Measurements from ENCODE around the gene ADGRA3. TPM values are rescaled to one million over a fixed set of nuclear protein-coding genes. Genes with fewer than 3 reads are reported as not detected.

Gene ADGRA3
- total RNA-seq, 6 experiments from 2014 or later: 25.0 to 146 (median 60.2) TPM

GRCh38 chr4:22490718-22491315, 25.0 kb downstream of the ADGRA3 start:
- no peak overlapping the region for H3K4me3 ChIP-seq
- H3K36me3 ChIP-seq: no peaks in the 10 kb centered on the region
- H3K27ac ChIP-seq: no peak overlapping the region
- ATAC-seq (peak; percentile 18 to 70 (median 58)), DNase-seq (no peak)
- H3K9me3 ChIP-seq: no peaks in the 10 kb centered on the region
- 42% methylated on average over 5 of the region's 5 CpGs for WGBS (ENCODE audit: insufficient coverage, low coverage, low lambda C conversion rate, missing lambda C conversion rate)
- TF ChIP-seq POLR2A (IDR thresholded peaks at IDR 0.05) (no peak), CTCF (IDR thresholded peaks at IDR 0.05) (no peak)
- no peaks in the 10 kb centered on the region for H3K27me3 ChIP-seq
- intact Hi-C loops (cut with DNase I): no loop called here
- H3K4me1 ChIP-seq: no peaks in the 10 kb centered on the region

- no peak for ATAC-seq
- Histone ChIP-seq H3K4me3 (no peak overlapping the region), H3K4me1 (peaks cover 0 to 11% (median 2%) of the 10 kb centered on the region in 4 donors), H3K27ac (no peak overlapping the region), H3K27me3 (no peaks in the 10 kb centered on the region), H3K36me3 (no peaks in the 10 kb centered on the region), H3K9me3 (no peaks in the 10 kb centered on the region)
- WGBS (ENCODE audit: insufficient coverage, low coverage, low lambda C conversion rate, missing lambda C conversion rate): 22% methylated on average over 1 of the region's 1 CpG
- no peak for DNase-seq
- intact Hi-C loops (cut with DNase I): no loop called here
- TF ChIP-seq CTCF (IDR thresholded peaks at IDR 0.05) (no peak), POLR2A (IDR thresholded peaks at IDR 0.05) (no peak)
Observed at GRCh38 chr4:22488106-22488505, 27.8 kb downstream of the ADGRA3 start.

- WGBS (ENCODE audit: insufficient coverage, low coverage, low lambda C conversion rate, missing lambda C conversion rate): 83% methylated on average over 2 of the region's 5 CpGs
- H3K4me3 ChIP-seq: no peak overlapping the region
- H3K9me3 ChIP-seq: no peaks in the 10 kb centered on the region
- peaks cover 0 to 13% (median 2%) of the 10 kb centered on the region in 4 donors for H3K4me1 ChIP-seq
- no peak for TF ChIP-seq CTCF (IDR thresholded peaks at IDR 0.05)
- H3K27ac ChIP-seq: no peak overlapping the region
- DNase-seq (no peak), ATAC-seq (no peak)
- H3K36me3 ChIP-seq: no peaks in the 10 kb centered on the region
- no peaks in the 10 kb centered on the region for H3K27me3 ChIP-seq
- intact Hi-C loops (cut with DNase I): no loop called here
Observed at GRCh38 chr4:22487328-22487727, 28.5 kb downstream of the ADGRA3 start.

- H3K4me1 ChIP-seq: peaks cover 0 to 13% (median 2%) of the 10 kb centered on the region in 4 donors
- H3K9me3 ChIP-seq: no peaks in the 10 kb centered on the region
- TF ChIP-seq POLR2A (IDR thresholded peaks at IDR 0.05) (no peak), CTCF (IDR thresholded peaks at IDR 0.05) (no peak)
- no peaks in the 10 kb centered on the region for H3K36me3 ChIP-seq
- H3K4me3 ChIP-seq: no peak overlapping the region
- intact Hi-C loops (cut with DNase I): no loop called here
- no peaks in the 10 kb centered on the region for H3K27me3 ChIP-seq
- WGBS (ENCODE audit: insufficient coverage, low coverage, low lambda C conversion rate, missing lambda C conversion rate): 90% methylated on average over 4 of the region's 4 CpGs
- no peak for ATAC-seq
- no peak overlapping the region for H3K27ac ChIP-seq
- DNase-seq: no peak
Observed at GRCh38 chr4:22486276-22486675, 29.6 kb downstream of the ADGRA3 start.
